Measurements from ENCODE around the gene GRID1. TPM values are rescaled to one million over a fixed set of nuclear protein-coding genes. Genes with fewer than 3 reads are reported as not detected.

Gene GRID1
- total RNA-seq, 1 donor from 2014 or later: 9.2 TPM

GRCh38 chr10:85602306-85602705 is 764.3 kb downstream of the GRID1 start:
- peak; percentile 45 for DNase-seq (ENCODE audit: extremely low spot score, unreplicated experiment)
- Mint-ChIP-seq H3K4me1 (ENCODE audit: unreplicated experiment) (no peaks in the 10 kb centered on the region), H3K4me3 (no peak overlapping the region), H3K9me3 (no peaks in the 10 kb centered on the region), H3K27ac (no peak overlapping the region), H3K27me3 (no peaks in the 10 kb centered on the region), H3K36me3 (no peaks in the 10 kb centered on the region)
- no peak for TF ChIP-seq CTCF (conservative IDR thresholded peaks at IDR 0.05)

- no peak for TF ChIP-seq CTCF (conservative IDR thresholded peaks at IDR 0.05)
- DNase-seq (ENCODE audit: extremely low spot score, unreplicated experiment): peak; percentile 39
- Mint-ChIP-seq H3K4me3 (no peak overlapping the region), H3K4me1 (ENCODE audit: unreplicated experiment) (no peaks in the 10 kb centered on the region), H3K27me3 (no peaks in the 10 kb centered on the region), H3K9me3 (no peaks in the 10 kb centered on the region), H3K27ac (no peak overlapping the region), H3K36me3 (no peaks in the 10 kb centered on the region)
Observed at GRCh38 chr10:85601526-85601925, 765.1 kb downstream of the GRID1 start.

GRCh38 chr10:85600744-85601081 is 765.9 kb downstream of the GRID1 start:
- Mint-ChIP-seq H3K27ac (no peak overlapping the region), H3K4me3 (no peak overlapping the region), H3K4me1 (ENCODE audit: unreplicated experiment) (no peaks in the 10 kb centered on the region), H3K27me3 (no peaks in the 10 kb centered on the region), H3K36me3 (no peaks in the 10 kb centered on the region), H3K9me3 (no peaks in the 10 kb centered on the region)
- no peak for TF ChIP-seq CTCF (conservative IDR thresholded peaks at IDR 0.05)
- DNase-seq (ENCODE audit: extremely low spot score, unreplicated experiment): no peak

GRCh38 chr10:85600026-85600743 is 766.4 kb downstream of the GRID1 start:
- Mint-ChIP-seq H3K27ac (no peak overlapping the region), H3K9me3 (no peaks in the 10 kb centered on the region), H3K4me3 (no peak overlapping the region), H3K36me3 (no peaks in the 10 kb centered on the region), H3K4me1 (ENCODE audit: unreplicated experiment) (no peaks in the 10 kb centered on the region), H3K27me3 (no peaks in the 10 kb centered on the region)
- no peak for DNase-seq (ENCODE audit: extremely low spot score, unreplicated experiment)
- TF ChIP-seq CTCF (conservative IDR thresholded peaks at IDR 0.05): no peak

GRCh38 chr10:85599081-85599480 is 767.5 kb downstream of the GRID1 start:
- DNase-seq (ENCODE audit: extremely low spot score, unreplicated experiment): no peak
- TF ChIP-seq CTCF (conservative IDR thresholded peaks at IDR 0.05): no peak
- Mint-ChIP-seq H3K27ac (no peak overlapping the region), H3K36me3 (no peaks in the 10 kb centered on the region), H3K4me3 (no peak overlapping the region), H3K9me3 (no peaks in the 10 kb centered on the region), H3K4me1 (ENCODE audit: unreplicated experiment) (peaks cover 5% of the 10 kb centered on the region), H3K27me3 (peaks cover 6% of the 10 kb centered on the region)

Data from type B pancreatic cell (in vitro differentiated cells).